H1 (cell line): ENCODE results near the gene SLC22A15. TPM values are rescaled to one million over a fixed set of nuclear protein-coding genes. Genes with fewer than 3 reads are reported as not detected.
A peak's percentile ranks its signal among the peaks of the same experiment; 100 is the strongest.

Experiments used
- CTCF ChIA-PET: fragments of 300-600 bp; sonication (Branson Sonifier 250); formaldehyde crosslinking; loops from one replicate; lab custom pipeline; 2021; ENCODE audit not compliant: partially characterized antibody; lab: Charles Lee
- POLR2A ChIA-PET: fragments of 300-600 bp; sonication (Branson Sonifier 250); formaldehyde crosslinking; loops from one replicate; lab custom pipeline; 2021; ENCODE audit warnings: inconsistent platforms; ENCODE audit not compliant: partially characterized antibody; lab: Charles Lee
- DNase-seq, 2 experiments: peaks; one replicate each; pipeline versions ENCODE4 v3.0.0 to v3.0.0-alpha.2; 2010 to 2022; ENCODE audit warnings: low spot score in 2 of 2, low read depth in 1 of 2, mixed read lengths in 1 of 2
- FAIRE-seq: peaks from 2 replicates; lab custom pipeline; 2011; peaks lifted over from hg19 to GRCh38; lab: Jason Lieb, UNC
- H2AFZ ChIP-seq: 2 replicates; pipeline ENCODE4 v1.8.1; 2012; ENCODE audit warnings: low read length, inconsistent platforms
- H2AK5ac ChIP-seq: 2 replicates; pipeline ENCODE4 v1.6.1; 2013; ENCODE audit warnings: low read depth, low read length
- H2BK120ac ChIP-seq: replicated peaks from 2 replicates; pipeline ENCODE3; 2013; ENCODE audit warnings: low read depth, low read length, inconsistent platforms
- H2BK12ac ChIP-seq: 2 replicates; pipeline ENCODE4 v1.6.1; 2013; ENCODE audit warnings: low read depth, low read length
- H2BK15ac ChIP-seq: 2 replicates; pipeline ENCODE4 v1.6.1; 2013; ENCODE audit warnings: low read length
- H2BK20ac ChIP-seq: 2 replicates; pipeline ENCODE4 v1.6.1; 2013; ENCODE audit warnings: low read length
- H2BK5ac ChIP-seq: 2 replicates; pipeline ENCODE4 v1.6.1; 2013; ENCODE audit warnings: low read depth, low read length
- H3K14ac ChIP-seq: 2 replicates; pipeline ENCODE4 v1.6.1; 2013; ENCODE audit warnings: inconsistent platforms; ENCODE audit not compliant: insufficient read length
- H3K18ac ChIP-seq: 2 replicates; pipeline ENCODE4 v1.6.1; 2013; ENCODE audit warnings: low read length; ENCODE audit errors: extremely low read depth
- H3K23ac ChIP-seq: 2 replicates; pipeline ENCODE4 v1.6.1; 2013; ENCODE audit warnings: inconsistent platforms; ENCODE audit not compliant: insufficient read length
- H3K23me2 ChIP-seq: 2 replicates; pipeline ENCODE4 v1.6.1; 2013; ENCODE audit warnings: low read depth, low read length
- H3K27ac ChIP-seq: 2 replicates; pipeline ENCODE4 v1.6.1; 2011; ENCODE audit warnings: low read depth, low read length, inconsistent platforms
- H3K27me3 ChIP-seq, 4 experiments: replicated peaks in 1 of 4; 1 replicate in 1 of 4; 2 replicates in 3 of 4; pipeline versions ENCODE4 v1.6.1 to v1.8.1; 2011 to 2013; ENCODE audit warnings: low read length in 3 of 4, mild to moderate bottlenecking in 3 of 4, inconsistent platforms in 2 of 4, mixed read lengths in 2 of 4, moderate library complexity in 1 of 4; ENCODE audit not compliant: control insufficient read depth in 3 of 4, insufficient read depth in 3 of 4; ENCODE audit errors: extremely low read depth in 1 of 4
- H3K36me3 ChIP-seq, 4 experiments: 2 replicates each; pipeline versions ENCODE4 v1.6.1 to v1.8.1; 2011 to 2013; ENCODE audit warnings: mild to moderate bottlenecking in 4 of 4, low read length in 3 of 4, moderate library complexity in 2 of 4, control low read depth in 1 of 4, inconsistent platforms in 1 of 4; ENCODE audit not compliant: insufficient read depth in 4 of 4, control insufficient read depth in 2 of 4
- H3K4ac ChIP-seq: replicated peaks from 2 replicates; pipeline ENCODE3; 2013; ENCODE audit warnings: low read length, low read depth, mixed read lengths, inconsistent platforms; ENCODE audit not compliant: insufficient read length
- H3K4me1 ChIP-seq, 4 experiments: replicated peaks in 1 of 4; 1 replicate in 1 of 4; 2 replicates in 3 of 4; pipeline versions ENCODE4 v1.6.1 to v1.8.1; 2011 to 2013; ENCODE audit warnings: low read length in 3 of 4, inconsistent platforms in 2 of 4, mixed read lengths in 1 of 4; ENCODE audit not compliant: insufficient read depth in 4 of 4, control insufficient read depth in 3 of 4
- H3K4me2 ChIP-seq, 2 experiments: 2 replicates each; pipeline versions ENCODE4 v1.6.1 to v1.8.1; 2011 to 2013; ENCODE audit warnings: low read depth in 2 of 2, low read length in 2 of 2, control low read depth in 1 of 2, inconsistent platforms in 1 of 2, mild to moderate bottlenecking in 1 of 2; ENCODE audit not compliant: insufficient read depth in 1 of 2
- H3K4me3 ChIP-seq, 4 experiments: fragments of 200-600, 300-600 bp in 1 of 4; sonication (generic), shearing (Covaris generic), sonication (Bioruptor Twin) in 1 of 4; 2 replicates each; pipeline versions ENCODE4 v1.5.1 to v1.8.1; 2011 to 2016; ENCODE audit warnings: low read length in 4 of 4, low read depth in 3 of 4, control low read depth in 2 of 4, inconsistent platforms in 2 of 4, mild to moderate bottlenecking in 2 of 4, mixed read lengths in 1 of 4, moderate library complexity in 1 of 4; ENCODE audit not compliant: insufficient read depth in 2 of 4; ENCODE audit errors: extremely low read depth in 1 of 4
- H3K56ac ChIP-seq: replicated peaks from 2 replicates; pipeline ENCODE3; 2013; ENCODE audit warnings: low read depth, mild to moderate bottlenecking, mixed read lengths, low read length, inconsistent platforms; ENCODE audit not compliant: insufficient read length
- H3K79me1 ChIP-seq: 2 replicates; pipeline ENCODE4 v1.6.1; 2013; ENCODE audit warnings: low read depth, low read length, control low read depth
- H3K79me2 ChIP-seq, 2 experiments: 2 replicates each; pipeline versions ENCODE4 v1.6.1 to v1.8.1; 2012 to 2013; ENCODE audit warnings: low read length in 2 of 2, mild to moderate bottlenecking in 2 of 2, inconsistent platforms in 1 of 2; ENCODE audit not compliant: insufficient read depth in 2 of 2, control insufficient read depth in 1 of 2
- H3K9ac ChIP-seq, 4 experiments: replicated peaks in 1 of 4; 1 replicate in 1 of 4; 2 replicates in 3 of 4; pipeline versions ENCODE4 v1.6.1 to v1.8.1; 2011 to 2013; ENCODE audit warnings: low read depth in 3 of 4, low read length in 3 of 4, control low read depth in 2 of 4, mild to moderate bottlenecking in 2 of 4, moderate library complexity in 2 of 4, inconsistent platforms in 1 of 4; ENCODE audit errors: extremely low read depth in 1 of 4
- H3K9me3 ChIP-seq, 2 experiments: 2 replicates each; pipeline versions ENCODE4 v1.6.1 to v1.8.1; 2012 to 2013; ENCODE audit warnings: mild to moderate bottlenecking in 2 of 2, moderate library complexity in 2 of 2, control low read depth in 1 of 2, inconsistent platforms in 1 of 2, low read depth in 1 of 2, low read length in 1 of 2, mixed read lengths in 1 of 2; ENCODE audit not compliant: insufficient read depth in 2 of 2
- H4K20me1 ChIP-seq, 2 experiments: replicated peaks in 1 of 2; 2 replicates each; pipeline versions ENCODE3 to v1.8.1; 2011 to 2013; ENCODE audit warnings: inconsistent platforms in 2 of 2, low read length in 2 of 2, mild to moderate bottlenecking in 1 of 2; ENCODE audit not compliant: insufficient read depth in 2 of 2, control insufficient read depth in 1 of 2
- H4K5ac ChIP-seq: 2 replicates; pipeline ENCODE4 v1.6.1; 2013; ENCODE audit warnings: low read length, low read depth, mixed read lengths, inconsistent platforms; ENCODE audit not compliant: insufficient read length
- H4K8ac ChIP-seq: 2 replicates; pipeline ENCODE4 v1.8.0; 2013; ENCODE audit warnings: mild to moderate bottlenecking, moderate library complexity, low read length, inconsistent platforms; ENCODE audit not compliant: insufficient read depth; ENCODE audit errors: extremely low read depth
- H4K91ac ChIP-seq: replicated peaks from 2 replicates; pipeline ENCODE3; 2013; ENCODE audit warnings: low read length, mixed read lengths, inconsistent platforms; ENCODE audit not compliant: insufficient read length
- CHD1 ChIP-seq: IDR thresholded peaks from 2 replicates; pipeline ENCODE4 v1.6.1; 2012; ENCODE audit warnings: low read depth, low read length, improper control_type of control experiment
- WGBS, 2 experiments: shearing (Covaris generic) in 1 of 2; methylation state at CpG; one replicate each; pipeline versions ENCODE4 v1.1.6 to v1.1.7; 2013 to 2015; ENCODE audit warnings: low lambda C conversion rate in 2 of 2, mixed read lengths in 2 of 2, inconsistent platforms in 1 of 2, low coverage in 1 of 2, missing lambda C conversion rate in 1 of 2; ENCODE audit not compliant: insufficient replicate concordance in 2 of 2, insufficient coverage in 1 of 2, insufficient read length in 1 of 2; ENCODE audit errors: extremely low coverage in 1 of 2, missing lambda C conversion rate in 1 of 2; 5-methylcytosine and 5-hydroxymethylcytosine counted together
- polyA plus RNA-seq, 7 experiments: library from polyadenylated mRNA; depleted of rRNA in 3 of 7; stranded (reverse) in 5 of 7; unstranded in 2 of 7; fragments of >200 nt in 5 of 7; fragments of 200-250 nt in 2 of 7; gene quantifications; 1 replicate in 5 of 7; 2 replicates in 1 of 7; 4 replicates in 1 of 7; pipeline versions ENCODE4 v1.2.1 to v1.2.3, GENCODE V29; 2011 to 2013; ENCODE audit warnings: missing spikeins in 2 of 7, mixed read lengths in 2 of 7
- total RNA-seq: library from RNA; stranded (reverse); fragmentation: NEBNext Ultra II Directional; extraction: Animal tissue kit (Norgen Biotek cat#: 25700); gene quantifications from 2 replicates; pipeline ENCODE4 v1.2.1, GENCODE V29; 2021

SLC22A15 gene
- total and polyA plus RNA-seq, 2 of the 8 experiments (the other 6 are each of a cell fraction or from before 2014, with no cell fraction given), result 3.2 to 3.3 TPM

DNA sequence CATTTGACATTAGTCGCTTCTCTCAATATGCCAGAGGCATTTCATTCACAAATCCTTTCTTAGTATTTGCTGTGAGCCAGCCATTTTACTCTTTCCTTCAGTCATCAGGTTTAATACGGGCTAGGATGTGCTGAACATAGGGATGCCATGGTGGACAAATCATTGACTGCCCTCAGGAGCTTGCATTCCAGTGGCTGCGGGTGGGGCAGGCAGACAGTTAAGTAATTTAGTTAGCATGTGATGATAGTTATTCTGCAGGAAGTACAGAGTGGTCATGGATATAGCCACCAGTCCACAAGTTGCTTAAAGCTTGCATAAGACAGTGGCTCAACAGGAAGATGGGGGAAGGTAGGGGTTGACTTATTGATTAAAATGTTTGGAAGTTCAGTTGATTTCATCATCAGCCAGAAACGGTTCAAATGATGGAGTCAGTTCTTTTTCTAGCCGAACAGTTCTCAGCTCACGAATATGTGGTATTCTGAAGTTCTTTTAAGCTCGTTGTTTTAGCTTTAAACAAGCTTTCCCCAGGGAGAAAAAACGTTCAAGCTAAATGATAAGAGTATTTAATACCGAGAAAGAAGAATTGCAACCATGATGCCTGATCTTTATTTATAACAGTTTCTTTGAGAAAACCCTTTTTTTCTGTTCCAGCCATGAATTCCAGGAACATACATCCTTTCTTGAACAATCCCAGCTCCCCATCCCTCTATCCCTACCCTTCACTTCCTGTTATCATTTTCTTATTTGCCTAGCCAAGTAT lies 1.4 kb downstream of the SLC22A15 start:
- Histone ChIP-seq H3K9me3 (no peaks in the 10 kb centered on the region; a peak in 1 of 4 replicates), H3K4me3 (peak overlapping the region in 2 of 4 experiments; percentile 67 to 77; a peak in 3 of 8 replicates), H2AK5ac (no peak overlapping the region), H3K18ac (no peak overlapping the region), H3K4me1 (peaks cover 0 to 19% (median 9%) of the 10 kb centered on the region in 4 experiments; a peak in 5 of 7 replicates), H2AFZ (no peak overlapping the region), H4K5ac (no peak overlapping the region), H3K23me2 (peaks cover 3% of the 10 kb centered on the region), H3K79me2 (no peaks in the 10 kb centered on the region; a peak in 1 of 4 replicates), H3K4me2 (peak overlapping the region; percentile 77 to 91), H4K91ac (no peak overlapping the region), H2BK20ac (no peak overlapping the region), H3K9ac (no peak overlapping the region), H4K20me1 (no peaks in the 10 kb centered on the region), H4K8ac (no peak overlapping the region), H2BK15ac (0 out of 2 replicates have a peak overlapping the region, but pooled peaks have one; percentile 53), H2BK5ac (no peak overlapping the region), H2BK120ac (no peak overlapping the region), H3K79me1 (no peaks in the 10 kb centered on the region), H3K36me3 (no peaks in the 10 kb centered on the region), H3K27me3 (no peaks in the 10 kb centered on the region), H3K23ac (no peak overlapping the region), H3K14ac (no peak overlapping the region), H2BK12ac (peak overlapping the region; percentile 40), H3K27ac (no peak overlapping the region), H3K4ac (no peak overlapping the region), H3K56ac (no peak overlapping the region)
- no peak for DNase-seq
- POLR2A ChIA-PET, result interaction anchor here (1.1 to 1.3 kb wide), 2 partner anchors 16 to 140 kb away, joined by 3 to 4 read pairs; no protein-coding TSS in a partner anchor
- CTCF ChIA-PET, result interaction anchor here (0.6 to 2.9 kb wide), 7 partner anchors 42 to 839 kb away, joined by 3 to 11 read pairs (median 3); no protein-coding TSS in a partner anchor
- 84% methylated on average over 9 of the region's 9 CpGs; no CpG with 5 or more reads in 1 of the 2 experiments for WGBS, 2 experiments
- FAIRE-seq, result no peak
- no peak for TF ChIP-seq CHD1
